Measurements from ENCODE around the gene CNOT6.
"Not testable (repeated sequence)": the region's sequence is repeated elsewhere in the genome, so short reads cannot be mapped to it uniquely, and the experiment has no call there.

The CNOT6 gene

DNA sequence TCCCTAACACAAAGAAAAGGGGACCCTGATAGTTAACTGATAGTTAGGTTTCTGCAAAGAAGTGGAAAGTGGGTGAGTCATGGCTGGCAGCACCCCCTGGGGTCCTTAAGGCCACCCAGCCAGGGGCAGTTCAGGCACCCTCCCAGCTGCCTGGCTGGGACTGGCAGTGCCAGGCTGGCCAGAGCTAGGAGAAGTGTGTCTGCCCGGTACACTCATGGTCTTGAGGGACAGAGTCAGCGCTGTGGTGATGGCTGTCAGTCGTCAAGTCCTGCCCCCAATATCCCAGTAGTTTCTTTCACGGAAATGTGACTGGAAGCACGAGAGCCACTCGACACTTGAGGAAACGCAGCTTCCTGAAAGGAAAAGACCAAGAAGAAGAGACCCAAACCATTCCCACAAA is 22.3 kb upstream of the CNOT6 start:
- DNase-seq: no peak

DNA sequence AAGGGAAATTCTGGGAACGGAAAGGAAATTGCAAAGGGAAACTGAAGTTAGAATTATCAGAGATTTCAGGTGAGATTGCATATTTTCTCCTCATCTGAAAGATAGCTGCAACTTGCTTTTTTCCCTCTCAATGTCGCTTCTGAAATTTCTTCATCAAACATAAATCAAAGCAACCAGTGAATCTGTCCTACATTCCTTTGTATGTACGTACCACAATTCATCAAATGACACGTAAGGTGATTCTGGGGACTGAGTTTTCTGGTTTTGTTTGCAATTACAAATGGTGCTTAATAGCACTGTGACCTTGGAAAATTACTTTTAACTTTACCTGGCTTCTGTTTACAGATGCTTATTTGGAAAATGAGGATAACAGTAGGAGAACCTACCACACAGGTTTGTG is 21.9 kb upstream of the CNOT6 start:
- DNase-seq: no peak

DNA sequence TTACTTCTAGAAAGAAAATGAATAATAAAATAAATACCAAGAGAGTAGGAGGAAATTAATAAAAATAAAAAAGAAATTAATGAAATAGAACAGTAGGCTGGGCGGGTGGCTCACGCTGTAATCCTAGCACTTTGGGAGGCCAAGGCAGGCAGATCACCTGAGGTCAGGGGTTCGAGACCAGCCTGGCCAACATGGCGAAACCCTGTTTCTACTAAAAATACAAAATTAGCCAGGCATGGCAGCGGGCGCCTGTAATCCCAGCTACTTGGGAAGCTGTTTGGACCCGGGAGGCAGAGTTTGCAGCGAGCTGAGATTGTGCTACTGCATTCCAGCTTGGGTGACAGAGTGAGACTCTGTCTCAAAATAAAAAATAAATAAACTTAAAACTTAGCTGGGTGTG is 20.8 kb upstream of the CNOT6 start:
- not testable (repeated sequence) for DNase-seq

DNA sequence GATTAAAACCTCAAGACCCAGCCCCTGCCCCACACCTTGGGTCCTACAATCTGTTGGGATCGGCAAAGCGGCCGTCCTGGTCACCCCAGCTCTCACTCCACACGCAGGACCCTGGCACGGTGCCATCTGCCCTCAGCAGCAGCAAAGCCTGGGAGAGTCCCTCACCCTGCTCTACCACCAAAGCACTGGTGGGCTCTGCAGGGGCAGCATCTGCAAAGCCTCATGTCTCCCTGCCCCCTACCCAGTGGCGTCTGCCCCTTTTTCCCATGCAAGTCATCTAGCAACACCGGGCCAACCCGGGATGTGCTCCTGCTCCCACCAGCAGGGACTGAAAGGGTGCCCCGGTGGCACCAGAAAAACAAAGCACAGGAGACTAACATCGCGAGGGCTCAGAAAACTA is 19.6 kb upstream of the CNOT6 start:
- no peak for DNase-seq

DNA sequence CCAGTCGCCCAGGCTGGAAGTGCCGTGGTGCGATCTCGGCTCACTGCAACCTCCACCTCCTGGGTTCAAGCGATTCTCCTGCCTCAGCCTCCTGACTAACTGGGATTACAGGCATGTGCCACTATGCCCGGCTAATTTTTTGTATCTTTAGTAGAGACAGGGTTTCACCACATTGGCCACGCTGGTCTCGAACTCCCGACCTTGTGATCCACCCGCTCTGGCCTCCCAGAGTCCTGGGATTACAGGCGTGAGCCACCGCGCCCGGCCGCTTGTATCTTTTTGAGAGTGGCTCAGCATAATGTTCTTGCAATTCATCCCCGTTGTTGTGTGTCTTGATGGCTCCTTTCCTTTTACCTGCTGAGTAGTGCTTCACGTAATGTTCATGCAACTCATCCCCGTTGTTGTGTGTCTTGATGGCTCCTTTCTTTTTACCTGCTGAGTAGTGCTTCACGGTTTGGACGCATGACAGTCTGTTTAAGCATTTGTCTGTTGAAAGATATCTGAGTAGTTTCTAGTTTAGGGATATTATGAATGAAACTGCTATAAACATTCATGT is 18.1 kb upstream of the CNOT6 start:
- not testable (repeated sequence) for DNase-seq

DNA sequence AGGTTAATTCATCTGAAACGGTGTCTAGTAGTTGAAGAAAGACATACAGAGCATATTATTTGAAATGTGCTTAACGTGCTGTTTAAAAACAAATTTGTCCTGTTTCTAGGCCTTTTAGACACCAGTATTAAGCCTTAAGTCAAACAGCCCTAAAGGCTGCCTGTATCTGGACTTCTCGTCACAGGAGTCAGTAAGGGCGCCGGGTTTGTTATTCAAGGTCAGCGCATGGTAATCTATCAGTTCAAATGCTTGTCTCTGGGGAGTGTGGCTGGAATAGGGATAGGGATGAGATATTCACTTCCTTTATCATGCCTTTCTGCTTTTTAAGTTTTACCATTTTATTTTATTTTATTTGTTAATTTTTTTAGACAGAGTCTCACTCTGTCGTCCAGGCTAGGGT is 9.4 kb upstream of the CNOT6 start:
- no peak for DNase-seq

DNA sequence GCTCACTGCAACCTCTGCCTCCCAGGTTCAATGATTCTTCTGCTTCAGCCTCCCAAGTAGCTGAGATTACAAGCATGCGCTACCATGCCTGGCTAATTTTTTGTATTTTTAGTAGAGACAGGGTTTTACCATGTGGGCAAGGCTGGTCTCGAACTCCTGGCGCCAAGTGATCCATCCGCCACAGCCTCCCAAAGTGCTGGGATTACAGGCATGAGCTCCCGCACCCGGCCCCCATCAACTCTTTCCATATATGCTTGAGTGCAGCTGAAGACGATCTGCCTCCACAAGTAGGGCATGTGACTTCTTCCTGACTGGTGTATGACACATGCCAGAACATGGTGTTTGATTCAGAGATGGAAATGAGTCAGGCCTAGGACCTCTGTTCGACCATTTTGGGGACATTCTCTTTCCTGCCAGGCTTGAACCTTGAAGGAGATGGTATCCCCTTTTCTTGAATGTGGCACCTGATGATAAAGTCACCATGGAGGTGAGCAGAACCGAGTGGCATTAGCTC is 7.5 kb upstream of the CNOT6 start:
- no peak for DNase-seq

DNA sequence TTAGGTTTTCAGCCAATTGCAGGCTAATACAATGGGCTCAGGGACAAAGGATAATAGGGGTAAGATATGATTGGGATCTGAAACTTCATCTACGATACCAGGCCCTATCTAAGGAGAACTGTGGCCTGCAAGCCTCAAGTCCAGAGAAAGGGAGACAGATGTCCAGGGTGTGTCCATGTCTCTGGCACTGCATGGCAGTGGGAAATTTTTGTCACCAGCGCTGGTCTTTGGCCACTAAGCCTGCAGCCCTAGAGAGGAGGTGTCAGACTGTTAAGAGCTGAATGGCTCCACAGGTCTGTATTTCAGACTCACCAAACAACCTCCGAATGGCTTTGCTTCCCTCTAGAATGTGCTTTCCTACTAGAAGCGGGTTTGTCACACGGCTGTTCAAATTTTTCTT is 6.6 kb upstream of the CNOT6 start:
- no peak for DNase-seq

DNA sequence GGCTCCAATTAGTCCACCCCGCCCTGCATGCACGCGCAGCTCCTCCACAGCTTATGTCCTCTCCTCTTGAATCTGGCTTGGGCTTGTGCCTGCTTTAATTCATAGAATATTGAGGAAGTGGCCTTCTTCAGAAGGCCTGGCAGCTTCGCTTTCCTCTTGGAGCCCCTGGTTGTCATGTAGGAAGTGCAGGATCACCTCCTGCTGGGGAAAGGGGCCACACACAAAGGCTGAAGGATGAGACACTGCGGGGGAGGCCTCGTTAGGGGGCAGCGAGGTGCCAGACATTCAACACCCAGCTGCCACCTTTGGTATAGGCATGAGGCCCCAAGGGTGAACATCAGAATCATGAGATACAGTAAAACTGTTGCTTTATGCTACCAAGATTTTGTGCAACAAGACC is 2.7 kb upstream of the CNOT6 start:
- DNase-seq: no peak

DNA sequence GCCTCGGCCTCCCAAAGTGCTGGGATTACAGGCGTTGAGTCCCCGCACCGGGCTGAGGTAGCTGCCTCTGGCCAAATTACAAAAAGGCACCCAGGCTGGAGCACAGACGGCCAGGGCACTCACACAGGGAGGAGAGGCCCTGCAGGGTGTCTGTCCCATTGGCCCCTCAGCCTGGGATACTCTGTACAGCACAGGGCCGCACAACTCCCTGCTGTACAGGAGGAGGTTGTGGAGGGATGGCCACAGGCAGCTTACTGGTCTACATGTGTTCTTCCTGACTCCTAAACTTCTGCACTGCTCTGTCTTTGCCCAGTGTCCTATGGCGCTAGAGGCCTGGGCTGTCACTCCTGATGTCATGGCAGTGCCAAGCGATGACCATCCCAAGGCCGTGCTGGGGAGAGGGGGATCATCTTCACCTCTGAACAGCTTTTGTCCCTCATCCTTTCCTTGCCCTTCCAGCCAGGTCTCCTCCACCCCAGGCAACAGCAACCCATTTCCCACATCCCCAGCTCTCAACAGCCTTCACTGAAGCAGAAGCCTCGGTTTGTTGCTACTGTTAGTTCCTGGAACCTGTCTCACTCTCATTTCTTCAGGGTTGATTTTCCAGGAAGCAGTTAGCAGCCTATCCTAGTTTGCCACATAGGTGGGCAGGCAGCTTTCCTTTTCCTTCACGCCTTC is 1.8 kb upstream of the CNOT6 start:
- no peak for DNase-seq

DNA sequence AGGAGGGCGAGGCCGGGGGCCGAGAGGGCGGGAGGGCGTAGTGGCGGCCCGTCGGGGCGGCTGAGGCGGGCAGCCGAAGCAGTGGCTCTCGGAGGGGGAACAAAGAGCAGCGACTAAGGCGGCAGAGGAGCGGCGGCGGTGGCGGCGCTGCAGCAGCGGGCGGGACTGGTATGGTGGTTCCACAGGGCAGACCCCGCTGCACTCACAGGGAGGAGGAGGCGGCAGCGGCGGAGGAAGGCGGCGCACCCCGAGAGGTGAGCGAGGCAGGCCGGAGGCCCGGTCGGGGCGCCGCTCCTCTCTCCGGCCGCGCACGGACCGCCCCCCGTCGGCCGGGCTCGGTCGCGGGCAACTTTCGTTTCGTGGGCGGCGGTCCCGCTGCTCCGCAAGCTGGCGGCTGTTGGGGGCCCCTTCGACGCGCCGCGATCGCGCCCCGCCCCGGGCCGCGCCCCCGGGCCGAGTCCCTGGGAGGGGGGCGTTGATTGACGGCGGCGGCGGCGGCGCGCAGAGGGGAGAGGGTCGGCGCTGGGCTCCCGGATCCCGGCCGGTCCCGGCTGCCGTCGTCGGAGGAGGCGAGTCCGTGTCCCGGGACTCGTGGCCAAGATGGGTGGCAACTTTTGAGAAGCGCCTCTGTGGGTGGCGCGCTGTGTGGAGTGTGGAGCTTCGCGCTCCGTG is 467 bp downstream of the CNOT6 start:
- no peak for DNase-seq

DNA sequence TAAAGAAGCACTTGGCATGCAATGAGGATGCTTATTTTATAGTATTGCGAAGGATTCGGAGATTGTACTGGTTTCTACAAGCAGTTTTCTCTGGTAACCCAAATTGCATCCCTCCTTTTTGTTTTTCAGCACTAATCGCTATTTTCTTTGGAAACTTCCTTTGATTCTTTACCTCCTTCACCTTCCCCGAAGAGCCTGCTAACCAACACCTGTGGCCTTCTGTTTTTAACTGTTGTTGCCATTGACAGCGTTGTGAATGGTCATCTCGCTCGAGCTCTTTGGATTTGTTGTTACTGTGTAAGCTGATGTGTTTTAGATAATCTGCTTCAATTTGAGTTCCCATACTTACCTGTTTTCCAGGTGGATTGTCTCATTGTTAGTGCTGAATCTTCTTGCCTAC is 1.1 kb downstream of the CNOT6 start:
- no peak for DNase-seq

DNA sequence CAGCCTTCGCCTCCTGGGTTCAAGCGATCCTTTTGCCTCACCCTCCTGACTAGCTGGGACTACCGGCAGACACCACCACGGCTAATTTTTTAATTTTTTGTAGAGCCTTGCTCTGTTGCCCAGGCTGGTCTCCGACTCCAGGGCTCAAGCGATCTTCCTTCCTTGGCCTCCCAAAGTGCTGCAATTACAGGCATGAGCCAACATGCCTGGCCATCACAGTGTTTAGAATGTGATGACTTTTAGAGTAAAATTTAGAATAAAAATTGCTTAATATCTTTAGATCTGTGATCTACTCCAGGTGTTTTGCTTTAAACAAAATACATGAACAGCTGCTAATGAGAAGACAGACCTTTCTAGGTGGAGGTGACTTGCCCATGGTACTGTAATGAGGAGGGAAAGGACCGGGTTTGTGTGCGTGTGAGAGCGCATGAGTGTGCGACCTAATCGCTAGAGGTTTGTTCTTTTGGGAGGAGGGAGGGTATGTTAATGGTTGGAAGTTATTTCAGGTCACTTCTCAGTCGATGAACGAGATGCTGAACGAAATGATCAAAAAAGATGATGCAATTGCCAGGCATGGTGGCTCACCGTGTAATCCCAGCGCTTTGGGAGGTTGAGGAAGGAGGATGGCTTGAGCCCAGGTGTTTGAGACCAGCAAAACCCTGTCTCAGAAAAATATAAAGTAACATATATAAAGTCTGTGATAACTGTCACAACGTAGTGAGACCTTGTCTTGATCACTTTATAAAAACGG is 2.0 kb downstream of the CNOT6 start:
- no peak for DNase-seq

DNA sequence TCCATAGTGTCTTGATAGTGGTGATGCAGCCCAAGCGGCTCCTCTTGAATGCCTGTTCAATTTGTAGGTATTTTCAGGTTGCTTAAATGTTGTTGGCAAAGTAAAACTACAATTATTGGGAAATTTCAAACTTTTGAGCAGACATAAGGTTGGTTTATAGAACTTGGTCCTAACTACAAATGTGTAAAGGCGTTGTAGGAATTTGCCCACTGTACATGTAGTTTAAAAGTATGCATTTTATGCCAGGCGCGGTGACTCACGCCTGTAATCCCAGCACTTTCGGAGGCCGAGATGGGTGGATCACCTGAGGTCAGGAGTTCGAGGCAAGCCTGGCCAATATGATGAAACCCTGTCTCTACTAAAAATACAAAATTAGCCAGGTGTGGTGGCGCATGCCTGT is 2.6 kb downstream of the CNOT6 start:
- not testable (repeated sequence) for DNase-seq

DNA sequence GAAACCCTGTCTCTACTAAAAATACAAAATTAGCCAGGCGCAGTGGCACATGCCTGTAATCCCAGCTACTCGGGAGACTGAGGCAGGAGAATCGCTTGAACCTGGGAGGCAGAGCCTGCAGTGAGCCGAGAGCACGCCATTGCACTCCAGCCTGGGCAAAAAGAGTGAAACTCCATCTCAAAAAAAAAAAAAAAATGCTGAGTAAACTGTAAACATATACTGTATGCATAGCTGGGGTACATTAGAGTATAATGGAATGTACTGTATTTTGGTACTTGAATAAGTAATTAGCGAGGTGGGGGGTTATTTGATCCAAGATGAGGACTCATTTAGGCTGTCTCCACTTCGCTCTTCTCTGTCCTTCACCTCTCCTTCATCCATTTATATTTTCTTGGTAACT is 3.7 kb downstream of the CNOT6 start:
- not testable (repeated sequence) for DNase-seq

DNA sequence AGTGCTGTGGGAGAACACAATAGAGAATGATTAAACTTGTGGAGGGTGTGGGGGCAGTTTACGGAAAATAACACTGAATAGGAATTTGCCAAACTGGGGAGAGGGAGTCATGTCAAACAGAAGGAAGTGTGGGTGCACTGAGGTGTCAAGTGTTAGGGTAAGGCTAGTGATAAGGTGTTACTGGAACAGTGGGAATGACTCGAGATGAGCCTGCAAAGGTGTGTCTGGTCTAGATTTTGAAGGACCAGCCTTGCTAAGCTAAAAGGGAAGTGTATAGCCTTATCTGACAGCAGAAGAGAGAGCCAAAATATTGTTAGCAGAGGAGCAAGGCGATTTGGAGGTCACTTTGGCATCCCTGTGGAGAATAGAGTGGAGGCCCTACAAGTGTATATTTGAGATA is 4.2 kb downstream of the CNOT6 start:
- no peak for DNase-seq

DNA sequence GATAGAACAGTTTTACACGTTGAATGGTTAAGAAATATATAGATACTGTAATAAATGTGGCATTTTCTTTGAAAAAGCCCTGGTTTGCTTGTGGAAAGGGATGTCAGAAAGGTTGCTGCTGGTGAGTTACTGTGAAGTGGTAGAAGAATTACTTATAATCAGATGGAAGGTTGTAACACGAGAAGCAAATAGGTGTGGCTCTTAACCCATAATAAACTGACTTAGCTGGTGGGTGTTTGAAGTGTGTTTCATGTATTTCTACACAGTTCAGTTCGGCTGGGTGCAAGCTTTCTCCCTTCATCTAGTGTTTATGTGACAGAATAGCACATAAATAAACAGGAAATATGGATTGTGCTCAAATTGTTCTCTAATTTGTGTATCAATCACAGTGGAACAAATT is 5.5 kb downstream of the CNOT6 start:
- DNase-seq: no peak

DNA sequence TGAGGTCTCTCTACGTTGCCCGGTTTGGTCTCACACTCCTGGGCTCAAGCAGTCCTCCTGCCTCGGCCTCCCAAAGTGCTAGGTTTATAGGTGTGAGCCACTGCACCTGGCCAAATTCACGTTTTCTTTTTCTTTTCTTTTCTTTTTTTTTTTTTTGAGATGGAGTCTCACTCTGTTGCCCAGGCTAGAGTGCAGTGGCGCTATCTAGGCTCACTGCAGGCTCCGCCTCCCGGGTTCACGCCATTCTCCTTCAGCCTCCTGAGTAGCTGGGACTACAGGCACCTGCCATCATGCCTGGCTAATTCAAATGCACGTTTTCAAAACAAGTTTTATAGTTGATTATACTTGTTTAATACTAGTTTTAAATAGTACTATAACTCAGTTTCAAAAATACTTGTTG is 6.1 kb downstream of the CNOT6 start:
- DNase-seq: not testable (repeated sequence)

DNA sequence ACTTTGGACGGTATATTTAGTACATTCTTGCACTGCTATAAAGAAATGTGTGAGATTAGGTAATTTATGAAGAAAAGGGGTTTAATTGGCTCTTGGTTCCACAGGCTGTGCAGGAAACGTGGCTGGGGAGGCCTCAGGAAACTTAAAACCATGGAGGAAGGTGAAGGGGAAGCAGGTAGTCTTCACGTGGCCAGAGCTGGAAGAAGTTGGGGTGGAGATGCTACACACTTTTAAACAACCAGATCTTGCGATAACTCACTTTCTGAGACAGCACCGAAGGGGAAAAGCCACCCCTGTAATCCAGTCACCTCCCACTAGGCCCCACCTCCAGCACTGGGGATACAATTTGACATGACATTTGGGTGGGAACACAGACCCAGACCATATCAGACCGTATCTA is 13.5 kb downstream of the CNOT6 start:
- DNase-seq: no peak

DNA sequence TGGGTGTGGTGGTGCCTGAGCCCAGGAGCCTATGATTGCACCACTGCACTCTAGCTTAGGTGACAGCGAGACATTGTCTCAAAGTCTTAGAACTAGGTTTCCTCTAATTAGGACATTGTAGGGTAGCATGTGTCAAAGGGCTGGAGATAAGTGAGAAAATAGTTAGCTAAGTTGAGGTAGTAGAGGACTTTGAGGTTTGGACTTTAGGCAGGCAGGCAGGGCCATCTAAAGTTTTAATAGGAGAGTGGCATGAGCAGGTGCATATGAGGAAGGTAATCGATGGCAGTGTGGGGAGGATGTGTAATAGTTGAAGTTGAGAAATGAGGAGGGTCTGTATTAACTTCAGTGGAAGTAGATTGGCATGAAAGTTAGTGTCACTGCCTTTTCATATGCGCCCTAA is 21.1 kb downstream of the CNOT6 start:
- DNase-seq: no peak

DNA sequence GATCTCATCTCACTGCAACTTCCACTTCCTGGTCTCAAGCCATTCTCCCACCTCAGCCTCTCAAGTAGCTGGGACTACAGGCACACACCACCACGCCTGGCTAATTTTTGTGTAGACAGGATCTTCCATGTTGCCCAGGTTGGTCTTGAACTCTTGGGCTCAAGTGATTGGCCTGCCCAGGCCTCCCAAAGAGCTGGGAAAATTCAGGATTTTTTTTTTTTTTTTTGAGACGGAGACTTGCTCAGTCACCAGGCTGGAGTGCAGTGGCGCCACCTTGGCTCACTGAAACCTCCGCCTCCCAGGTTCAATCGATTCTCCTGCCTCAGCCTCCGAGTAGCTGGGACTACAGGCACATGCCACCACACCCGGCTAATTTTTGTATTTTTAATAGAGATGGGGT is 21.8 kb downstream of the CNOT6 start:
- DNase-seq: not testable (repeated sequence)

DNA sequence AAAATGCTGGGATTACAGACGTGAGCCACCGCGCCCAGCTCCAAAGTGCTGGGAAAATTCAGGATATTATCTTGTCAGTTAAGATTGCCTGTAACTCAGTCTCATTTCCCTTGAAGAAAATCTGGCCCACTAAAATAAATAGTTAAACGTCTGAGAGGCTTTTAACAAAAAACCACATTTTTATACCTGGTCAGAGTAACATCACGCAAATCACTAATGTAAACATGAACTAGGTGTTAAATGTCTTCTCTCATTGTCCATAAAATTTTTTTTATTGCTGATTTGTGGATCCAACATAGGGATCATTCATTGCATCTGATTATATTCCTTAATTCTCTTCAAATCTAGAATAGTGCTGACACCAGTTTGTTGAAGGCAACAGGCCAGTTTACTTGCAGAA is 22.3 kb downstream of the CNOT6 start:
- no peak for DNase-seq

DNA sequence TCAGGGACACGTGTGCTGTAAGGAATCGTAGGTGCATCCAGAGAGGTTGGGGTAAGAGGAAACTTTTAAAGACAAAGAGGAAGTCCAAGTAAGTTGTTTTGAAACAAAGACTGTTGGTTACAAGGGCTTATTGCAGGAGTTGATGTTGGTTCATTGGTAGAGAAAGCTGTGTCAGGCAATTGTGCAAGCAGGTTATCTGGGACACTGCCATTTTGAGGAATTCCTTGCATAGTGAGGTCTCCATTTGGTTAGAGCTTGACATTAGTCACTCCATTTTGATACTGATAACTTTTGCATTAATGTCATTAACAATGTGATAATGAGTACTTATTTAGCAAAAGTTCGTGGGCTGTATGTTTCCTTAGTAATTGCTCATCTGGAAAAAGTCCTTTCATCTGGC is 24.9 kb downstream of the CNOT6 start:
- peak; percentile 88 to 93 for DNase-seq

DNA sequence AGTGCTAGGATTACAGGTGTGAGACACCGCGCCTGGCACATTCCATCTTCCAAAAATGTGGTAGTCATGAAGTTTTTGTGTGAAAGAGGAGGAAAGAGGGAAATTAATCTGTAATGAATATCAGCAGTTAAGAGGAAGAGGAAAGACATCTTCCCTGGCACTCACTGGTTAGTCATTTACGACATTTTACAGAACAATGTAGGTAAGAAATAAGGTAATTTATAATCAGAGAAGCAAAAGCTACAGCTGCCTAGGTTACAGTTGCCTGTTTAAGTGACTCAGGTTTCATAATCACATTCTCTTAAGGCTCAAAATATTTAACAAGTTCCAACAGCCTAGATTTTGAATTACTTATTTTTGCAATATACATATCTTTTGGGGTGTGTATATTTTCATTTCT is 26.9 kb downstream of the CNOT6 start:
- DNase-seq: no peak
